Glutamatergic neuron (in vitro differentiated cells): Measurements from ENCODE around the gene UBE2G2. TPM values are rescaled to one million over a fixed set of nuclear protein-coding genes. Genes with fewer than 3 reads are reported as not detected.
A peak's percentile ranks its signal among the peaks of the same experiment; 100 is the strongest.

Experiments used
- DNase-seq: peaks from one replicate; pipeline ENCODE4 v3.0.0; 2022
- H3K27ac Mint-ChIP-seq: one replicate; pipeline ENCODE4 v1.8.0; 2020; ENCODE audit warnings: mild to moderate bottlenecking, mixed read lengths, inconsistent platforms; ENCODE audit not compliant: unreplicated experiment
- H3K27me3 Mint-ChIP-seq: one replicate; pipeline ENCODE4 v1.8.0; 2020; ENCODE audit warnings: mild to moderate bottlenecking, moderate library complexity, mixed read lengths, inconsistent platforms; ENCODE audit not compliant: unreplicated experiment
- H3K36me3 Mint-ChIP-seq: one replicate; pipeline ENCODE4 v1.8.0; 2020; ENCODE audit warnings: mild to moderate bottlenecking, mixed read lengths, inconsistent platforms; ENCODE audit not compliant: unreplicated experiment
- H3K4me1 Mint-ChIP-seq: one replicate; pipeline ENCODE4 v1.8.0; 2020; ENCODE audit warnings: mild to moderate bottlenecking, low read depth, mixed read lengths, inconsistent platforms; ENCODE audit not compliant: unreplicated experiment
- H3K4me3 Mint-ChIP-seq: one replicate; pipeline ENCODE4 v1.8.0; 2020; ENCODE audit warnings: mild to moderate bottlenecking, mixed read lengths, inconsistent platforms; ENCODE audit not compliant: unreplicated experiment
- H3K9me3 Mint-ChIP-seq: one replicate; pipeline ENCODE4 v1.8.0; 2020; ENCODE audit warnings: mild to moderate bottlenecking, moderate library complexity, mixed read lengths, inconsistent platforms; ENCODE audit not compliant: unreplicated experiment
- total RNA-seq: library from RNA; stranded (reverse); fragmentation: NEBNext Ultra II Directional; extraction: Animal tissue kit (Norgen Biotek cat#: 25700); gene quantifications from one replicate; pipeline ENCODE4 v1.2.1, GENCODE V29; 2021; ENCODE audit not compliant: unreplicated experiment
- TF ChIP-seq, protein P1 (sequence below): fragments of 200-600 bp; sonication (generic); IDR thresholded peaks from one replicate; pipeline ENCODE4 v1.5.0; 2021; ENCODE audit not compliant: partially characterized antibody, unreplicated experiment

Gene UBE2G2
- total RNA-seq, 1 donor from 2014 or later: 77.7 TPM

DNA sequence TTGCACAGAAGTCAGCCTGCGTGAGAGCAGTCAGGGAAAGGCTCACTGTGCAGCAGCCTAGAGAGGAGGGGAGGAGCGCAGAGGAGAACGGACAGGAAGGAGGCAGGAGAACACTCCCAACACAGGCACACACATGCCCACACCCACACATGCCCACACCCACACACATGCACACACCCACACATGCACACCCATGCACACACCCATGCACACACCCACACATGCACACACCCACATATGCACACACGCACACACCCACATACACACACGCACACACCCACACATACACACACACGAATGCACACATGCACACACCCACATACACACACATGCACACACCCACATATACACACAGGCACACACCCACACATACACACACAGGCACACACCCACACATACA is 9.2 kb upstream of the UBE2G2 start:
- peaks cover 4% of the 10 kb centered on the region for H3K9me3 Mint-ChIP-seq
- H3K4me3 Mint-ChIP-seq: no peak overlapping the region
- peaks cover 10% of the 10 kb centered on the region for H3K4me1 Mint-ChIP-seq
- H3K27me3 Mint-ChIP-seq: no peaks in the 10 kb centered on the region
- no peak overlapping the region for H3K27ac Mint-ChIP-seq
- TF ChIP-seq, protein P1, sequence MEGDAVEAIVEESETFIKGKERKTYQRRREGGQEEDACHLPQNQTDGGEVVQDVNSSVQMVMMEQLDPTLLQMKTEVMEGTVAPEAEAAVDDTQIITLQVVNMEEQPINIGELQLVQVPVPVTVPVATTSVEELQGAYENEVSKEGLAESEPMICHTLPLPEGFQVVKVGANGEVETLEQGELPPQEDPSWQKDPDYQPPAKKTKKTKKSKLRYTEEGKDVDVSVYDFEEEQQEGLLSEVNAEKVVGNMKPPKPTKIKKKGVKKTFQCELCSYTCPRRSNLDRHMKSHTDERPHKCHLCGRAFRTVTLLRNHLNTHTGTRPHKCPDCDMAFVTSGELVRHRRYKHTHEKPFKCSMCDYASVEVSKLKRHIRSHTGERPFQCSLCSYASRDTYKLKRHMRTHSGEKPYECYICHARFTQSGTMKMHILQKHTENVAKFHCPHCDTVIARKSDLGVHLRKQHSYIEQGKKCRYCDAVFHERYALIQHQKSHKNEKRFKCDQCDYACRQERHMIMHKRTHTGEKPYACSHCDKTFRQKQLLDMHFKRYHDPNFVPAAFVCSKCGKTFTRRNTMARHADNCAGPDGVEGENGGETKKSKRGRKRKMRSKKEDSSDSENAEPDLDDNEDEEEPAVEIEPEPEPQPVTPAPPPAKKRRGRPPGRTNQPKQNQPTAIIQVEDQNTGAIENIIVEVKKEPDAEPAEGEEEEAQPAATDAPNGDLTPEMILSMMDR: no peak
- DNase-seq: no peak
- H3K36me3 Mint-ChIP-seq: no peaks in the 10 kb centered on the region

GRCh38 chr21:44805859-44806258 is 4.2 kb upstream of the UBE2G2 start:
- peaks cover 10% of the 10 kb centered on the region for H3K9me3 Mint-ChIP-seq
- peaks cover 15% of the 10 kb centered on the region for H3K4me1 Mint-ChIP-seq
- H3K36me3 Mint-ChIP-seq: no peaks in the 10 kb centered on the region
- no peak overlapping the region for H3K4me3 Mint-ChIP-seq
- TF ChIP-seq, protein P1: no peak
- no peak overlapping the region for H3K27ac Mint-ChIP-seq
- no peak for DNase-seq
- peaks cover 6% of the 10 kb centered on the region for H3K27me3 Mint-ChIP-seq

GRCh38 chr21:44805226-44805625 is 3.6 kb upstream of the UBE2G2 start:
- TF ChIP-seq, protein P1: no peak
- DNase-seq: no peak
- peaks cover 6% of the 10 kb centered on the region for H3K27me3 Mint-ChIP-seq
- peaks cover 20% of the 10 kb centered on the region for H3K4me1 Mint-ChIP-seq
- peaks cover 12% of the 10 kb centered on the region for H3K9me3 Mint-ChIP-seq
- no peaks in the 10 kb centered on the region for H3K36me3 Mint-ChIP-seq
- no peak overlapping the region for H3K4me3 Mint-ChIP-seq
- H3K27ac Mint-ChIP-seq: peak overlapping the region; percentile 63

GRCh38 chr21:44804762-44805161 is 3.1 kb upstream of the UBE2G2 start:
- DNase-seq: no peak
- Mint-ChIP-seq H3K4me1 (peaks cover 24% of the 10 kb centered on the region), H3K9me3 (peaks cover 12% of the 10 kb centered on the region), H3K27ac (peak overlapping the region; percentile 63), H3K36me3 (no peaks in the 10 kb centered on the region), H3K4me3 (no peak overlapping the region), H3K27me3 (peaks cover 6% of the 10 kb centered on the region)
- TF ChIP-seq, protein P1: no peak

- no peaks in the 10 kb centered on the region for H3K36me3 Mint-ChIP-seq
- no peak overlapping the region for H3K27ac Mint-ChIP-seq
- no peak for DNase-seq
- no peak overlapping the region for H3K4me3 Mint-ChIP-seq
- peaks cover 6% of the 10 kb centered on the region for H3K27me3 Mint-ChIP-seq
- H3K4me1 Mint-ChIP-seq: peaks cover 26% of the 10 kb centered on the region
- H3K9me3 Mint-ChIP-seq: peaks cover 10% of the 10 kb centered on the region
- TF ChIP-seq, protein P1: no peak
Measured at GRCh38 chr21:44803651-44804050, 2.0 kb upstream of the UBE2G2 start.
